Fibroblast of lung (primary cell): ENCODE data around the gene C10orf71.

ENCODE experiments used
- EZH2 ChIP-seq: IDR thresholded peaks from 2 replicates; pipeline ENCODE4 v1.5.1; 2012; ENCODE audit warnings: low read length, control low read depth, mild to moderate bottlenecking; ENCODE audit errors: missing control alignments
- TF ChIP-seq, protein P1 (sequence below), 2 donors: IDR thresholded peaks in 1 of 2; conservative IDR thresholded peaks in 1 of 2; 1 replicate in 1 of 2; 2 replicates in 1 of 2; pipeline ENCODE4 v1.5.1; 2011 to 2012; ENCODE audit warnings: low read length in 2 of 2, control low read depth in 1 of 2, inconsistent platforms in 1 of 2, low read depth in 1 of 2, mild to moderate bottlenecking in 1 of 2

DNA sequence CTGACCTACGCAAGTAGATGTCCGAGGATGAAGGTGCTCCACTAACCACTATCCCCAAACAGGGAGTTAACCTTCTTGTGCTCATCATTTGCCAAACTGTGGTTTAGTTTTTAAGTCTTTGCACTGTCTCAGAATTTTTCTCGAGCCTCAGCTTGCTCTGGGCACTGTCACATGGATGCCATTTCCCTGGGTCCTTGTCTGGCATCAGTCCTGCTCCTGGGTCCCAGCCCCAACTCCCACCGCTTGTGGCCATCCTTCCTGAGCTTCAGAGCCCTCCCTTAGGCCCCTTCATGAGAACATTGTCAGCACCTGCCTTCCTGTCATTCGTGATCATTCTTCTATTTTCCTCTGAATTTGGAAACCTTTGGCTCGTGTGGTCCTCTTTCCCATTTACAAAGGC, 33.8 kb downstream of the C10orf71 start:
- TF ChIP-seq, protein P1, sequence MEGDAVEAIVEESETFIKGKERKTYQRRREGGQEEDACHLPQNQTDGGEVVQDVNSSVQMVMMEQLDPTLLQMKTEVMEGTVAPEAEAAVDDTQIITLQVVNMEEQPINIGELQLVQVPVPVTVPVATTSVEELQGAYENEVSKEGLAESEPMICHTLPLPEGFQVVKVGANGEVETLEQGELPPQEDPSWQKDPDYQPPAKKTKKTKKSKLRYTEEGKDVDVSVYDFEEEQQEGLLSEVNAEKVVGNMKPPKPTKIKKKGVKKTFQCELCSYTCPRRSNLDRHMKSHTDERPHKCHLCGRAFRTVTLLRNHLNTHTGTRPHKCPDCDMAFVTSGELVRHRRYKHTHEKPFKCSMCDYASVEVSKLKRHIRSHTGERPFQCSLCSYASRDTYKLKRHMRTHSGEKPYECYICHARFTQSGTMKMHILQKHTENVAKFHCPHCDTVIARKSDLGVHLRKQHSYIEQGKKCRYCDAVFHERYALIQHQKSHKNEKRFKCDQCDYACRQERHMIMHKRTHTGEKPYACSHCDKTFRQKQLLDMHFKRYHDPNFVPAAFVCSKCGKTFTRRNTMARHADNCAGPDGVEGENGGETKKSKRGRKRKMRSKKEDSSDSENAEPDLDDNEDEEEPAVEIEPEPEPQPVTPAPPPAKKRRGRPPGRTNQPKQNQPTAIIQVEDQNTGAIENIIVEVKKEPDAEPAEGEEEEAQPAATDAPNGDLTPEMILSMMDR (conservative IDR thresholded peaks at IDR 0.05 in 1 of 2, IDR thresholded peaks at IDR 0.05 in 1 of 2; ENCODE audit: low read depth in 1 of 2, low read length in 2 of 2) = no peak
- TF ChIP-seq EZH2 = no peak
